DMS79 treated with DMSO at 0.1 percent for 48 hours (cell line): ENCODE data around the gene MEI4.
"Not testable (repeated sequence)": the region's sequence is repeated elsewhere in the genome, so short reads cannot be mapped to it uniquely, and the experiment has no call there.

Experiments used
- DNase-seq: peaks from one replicate; lab custom pipeline; 2025; lab: John Stamatoyannopoulos, UW

The MEI4 gene

GRCh38 chr6:77678048-77678447 lies 25.2 kb downstream of the MEI4 start:
- DNase-seq: no peak

GRCh38 chr6:77683515-77683914 lies 30.7 kb downstream of the MEI4 start:
- DNase-seq: no peak

GRCh38 chr6:77686931-77687330 lies 34.1 kb downstream of the MEI4 start:
- no peak for DNase-seq

- no peak for DNase-seq
These were observed 35.8 kb downstream of the MEI4 start for GRCh38 chr6:77688649-77689048.

GRCh38 chr6:77700095-77700494 lies 47.3 kb downstream of the MEI4 start:
- not testable (repeated sequence) for DNase-seq

GRCh38 chr6:77707603-77708002 lies 54.8 kb downstream of the MEI4 start:
- no peak for DNase-seq

- DNase-seq: no peak
These were observed 62.7 kb downstream of the MEI4 start for GRCh38 chr6:77715588-77715987.

- DNase-seq: no peak
These were observed 63.5 kb downstream of the MEI4 start for GRCh38 chr6:77716311-77716710.

- not testable (repeated sequence) for DNase-seq
These were observed 83.2 kb downstream of the MEI4 start for GRCh38 chr6:77736010-77736409.

GRCh38 chr6:77740380-77740779 lies 87.5 kb downstream of the MEI4 start:
- no peak for DNase-seq

- DNase-seq: not testable (repeated sequence)
These were observed 99.3 kb downstream of the MEI4 start for GRCh38 chr6:77752156-77752555.

- no peak for DNase-seq
These were observed 109.5 kb downstream of the MEI4 start for GRCh38 chr6:77762386-77762785.

GRCh38 chr6:77763124-77763523 lies 110.3 kb downstream of the MEI4 start:
- no peak for DNase-seq

GRCh38 chr6:77764364-77764763 lies 111.5 kb downstream of the MEI4 start:
- DNase-seq: no peak

GRCh38 chr6:77773157-77773822 lies 120.5 kb downstream of the MEI4 start:
- DNase-seq: no peak

- no peak for DNase-seq
These were observed 121.6 kb downstream of the MEI4 start for GRCh38 chr6:77774457-77774856.

GRCh38 chr6:77776441-77776840 lies 123.6 kb downstream of the MEI4 start:
- DNase-seq: no peak

GRCh38 chr6:77778527-77778926 lies 125.7 kb downstream of the MEI4 start:
- no peak for DNase-seq

GRCh38 chr6:77786935-77787629 lies 134.2 kb downstream of the MEI4 start:
- no peak for DNase-seq

- no peak for DNase-seq
These were observed 144.3 kb downstream of the MEI4 start for GRCh38 chr6:77796824-77797809.

GRCh38 chr6:77812304-77812703 lies 159.5 kb downstream of the MEI4 start:
- DNase-seq: no peak

GRCh38 chr6:77813090-77813489 lies 160.3 kb downstream of the MEI4 start:
- no peak for DNase-seq

GRCh38 chr6:77814119-77814518 lies 161.3 kb downstream of the MEI4 start:
- no peak for DNase-seq
